Measurements from ENCODE around the gene CHST3. TPM values are rescaled to one million over a fixed set of nuclear protein-coding genes. Genes with fewer than 3 reads are reported as not detected.

The CHST3 gene
- total RNA-seq, 1 experiment from 2014 or later = 44.6 TPM

- CTCF ChIA-PET = interaction anchor here (1.0 to 1.3 kb wide), 2 partner anchors 19 to 74 kb away, joined by 3 to 4 read pairs; no protein-coding TSS in a partner anchor
- ATAC-seq = peak; percentile 32
- TF ChIP-seq CTCF (IDR thresholded peaks at IDR 0.05) = no peak
- TF ChIP-seq SIN3A (IDR thresholded peaks at IDR 0.05; ENCODE audit: borderline replicate concordance, insufficient read depth, low read depth, low read length) = no peak
- no peak for TF ChIP-seq POLR2AphosphoS5 (IDR thresholded peaks at IDR 0.05; ENCODE audit: low read depth, low read length)
- TF ChIP-seq TCF7L2 (IDR thresholded peaks at IDR 0.05; ENCODE audit: low read depth, low read length) = no peak
- TF ChIP-seq, protein P1, sequence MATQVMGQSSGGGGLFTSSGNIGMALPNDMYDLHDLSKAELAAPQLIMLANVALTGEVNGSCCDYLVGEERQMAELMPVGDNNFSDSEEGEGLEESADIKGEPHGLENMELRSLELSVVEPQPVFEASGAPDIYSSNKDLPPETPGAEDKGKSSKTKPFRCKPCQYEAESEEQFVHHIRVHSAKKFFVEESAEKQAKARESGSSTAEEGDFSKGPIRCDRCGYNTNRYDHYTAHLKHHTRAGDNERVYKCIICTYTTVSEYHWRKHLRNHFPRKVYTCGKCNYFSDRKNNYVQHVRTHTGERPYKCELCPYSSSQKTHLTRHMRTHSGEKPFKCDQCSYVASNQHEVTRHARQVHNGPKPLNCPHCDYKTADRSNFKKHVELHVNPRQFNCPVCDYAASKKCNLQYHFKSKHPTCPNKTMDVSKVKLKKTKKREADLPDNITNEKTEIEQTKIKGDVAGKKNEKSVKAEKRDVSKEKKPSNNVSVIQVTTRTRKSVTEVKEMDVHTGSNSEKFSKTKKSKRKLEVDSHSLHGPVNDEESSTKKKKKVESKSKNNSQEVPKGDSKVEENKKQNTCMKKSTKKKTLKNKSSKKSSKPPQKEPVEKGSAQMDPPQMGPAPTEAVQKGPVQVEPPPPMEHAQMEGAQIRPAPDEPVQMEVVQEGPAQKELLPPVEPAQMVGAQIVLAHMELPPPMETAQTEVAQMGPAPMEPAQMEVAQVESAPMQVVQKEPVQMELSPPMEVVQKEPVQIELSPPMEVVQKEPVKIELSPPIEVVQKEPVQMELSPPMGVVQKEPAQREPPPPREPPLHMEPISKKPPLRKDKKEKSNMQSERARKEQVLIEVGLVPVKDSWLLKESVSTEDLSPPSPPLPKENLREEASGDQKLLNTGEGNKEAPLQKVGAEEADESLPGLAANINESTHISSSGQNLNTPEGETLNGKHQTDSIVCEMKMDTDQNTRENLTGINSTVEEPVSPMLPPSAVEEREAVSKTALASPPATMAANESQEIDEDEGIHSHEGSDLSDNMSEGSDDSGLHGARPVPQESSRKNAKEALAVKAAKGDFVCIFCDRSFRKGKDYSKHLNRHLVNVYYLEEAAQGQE (IDR thresholded peaks at IDR 0.05; ENCODE audit: insufficient read depth in 1 of 2, low read depth in 2 of 2, low read length in 1 of 2) = no peak
Measured at GRCh38 chr10:71974489-71975021, 10.4 kb downstream of the CHST3 start.

DNA sequence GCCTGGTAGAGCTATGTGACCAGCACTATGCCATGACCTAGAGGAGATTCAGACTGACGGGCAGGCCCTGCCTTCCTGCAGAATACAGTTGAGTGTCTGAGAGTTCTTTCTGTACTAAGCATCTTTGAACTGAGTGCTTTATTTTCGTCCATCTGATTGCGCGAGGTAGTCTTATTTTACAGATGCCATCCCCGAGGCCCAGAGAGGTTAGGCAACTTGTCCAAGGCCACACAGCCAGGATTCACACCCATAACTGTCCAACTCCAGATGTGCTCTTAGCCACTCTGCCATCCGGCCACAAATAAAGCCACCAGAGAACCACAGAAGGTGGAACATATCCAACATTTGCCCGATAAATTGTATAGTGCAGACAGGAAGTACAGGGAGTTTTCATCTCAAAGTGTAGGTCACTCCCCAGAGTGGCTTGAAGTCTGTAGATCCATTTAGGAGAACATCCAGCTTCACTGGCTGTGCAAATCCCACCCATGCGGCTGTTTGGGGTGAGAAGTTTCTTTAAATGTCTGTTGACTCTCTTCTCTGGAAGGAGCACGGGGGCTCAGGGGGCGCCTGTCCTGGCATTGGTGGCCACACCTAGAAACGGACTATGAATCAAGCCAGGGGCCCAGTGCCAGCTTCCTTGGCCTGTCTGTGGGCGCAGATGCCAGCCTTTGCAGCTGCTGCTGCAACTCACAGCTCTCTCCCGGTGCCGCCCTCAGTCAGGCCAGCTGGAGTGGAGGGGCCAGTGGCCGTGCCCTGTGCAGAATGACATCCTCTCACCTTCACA is 11.1 kb downstream of the CHST3 start:
- peak; percentile 53 for ATAC-seq
- in situ Hi-C loops (cut with HindIII; ENCODE audit: low pct_unique_long_range_greater_than_20kb, low sequenced_read_pairs) (no loop called here), intact Hi-C loops (cut with micrococcal nuclease; ENCODE audit: unreplicated experiment) (loop anchor here (5.0 kb wide), 1 partner anchor 72 kb away; no protein-coding TSS in a partner anchor)
- Histone ChIP-seq H3K27ac (ENCODE audit: low read length) (peak overlapping the region; percentile 79), H3K4me1 (ENCODE audit: control insufficient read depth, insufficient read depth, low read length) (peaks cover 96% of the 10 kb centered on the region), H3K27me3 (ENCODE audit: control insufficient read depth, insufficient read depth, low read length) (no peaks in the 10 kb centered on the region), H3K36me3 (ENCODE audit: control insufficient read depth, insufficient read depth, low read length) (no peaks in the 10 kb centered on the region), H3K4me3 (ENCODE audit: low read depth in 2 of 2, low read length in 2 of 2) (peak overlapping the region in 1 of 2 experiments; percentile 28; a peak in 2 of 4 replicates), H3K9me3 (ENCODE audit: control insufficient read depth, insufficient read depth, low read depth, low read length) (no peaks in the 10 kb centered on the region)
- ChIA-PET POLR2A (interaction anchor here (0.6 to 0.7 kb wide), 3 partner anchors 17 to 277 kb away, joined by 3 to 4 read pairs (median 3); no protein-coding TSS in a partner anchor), CTCF (interaction anchor here (0.7 to 1.3 kb wide), 2 partner anchors 19 to 104 kb away, joined by 3 read pairs; no protein-coding TSS in a partner anchor)
- no peak for TF ChIP-seq CTCF (IDR thresholded peaks at IDR 0.05)
- TF ChIP-seq POLR2AphosphoS5 (IDR thresholded peaks at IDR 0.05; ENCODE audit: low read depth, low read length) = no peak
- TF ChIP-seq, protein P1 (IDR thresholded peaks at IDR 0.05; ENCODE audit: insufficient read depth in 1 of 2, low read depth in 2 of 2, low read length in 1 of 2) = no peak
- TF ChIP-seq SIN3A (IDR thresholded peaks at IDR 0.05; ENCODE audit: borderline replicate concordance, insufficient read depth, low read depth, low read length) = no peak
- BruUV-seq (replicated peaks) = no TSS peak
- no peak for DNase-seq (ENCODE audit: low read depth, low spot score)

More at GRCh38 chr10:71974489-71975021, 10.4 kb downstream of the CHST3 start:
- Histone ChIP-seq H3K4me3 (ENCODE audit: low read depth in 2 of 2, low read length in 2 of 2) (no peak overlapping the region), H3K27me3 (ENCODE audit: control insufficient read depth, insufficient read depth, low read length) (no peaks in the 10 kb centered on the region), H3K36me3 (ENCODE audit: control insufficient read depth, insufficient read depth, low read length) (no peaks in the 10 kb centered on the region), H3K4me1 (ENCODE audit: control insufficient read depth, insufficient read depth, low read length) (peaks cover 96% of the 10 kb centered on the region), H3K27ac (ENCODE audit: low read length) (peak overlapping the region; percentile 79), H3K9me3 (ENCODE audit: control insufficient read depth, insufficient read depth, low read depth, low read length) (no peaks in the 10 kb centered on the region)
- peak; percentile 45 for DNase-seq (ENCODE audit: low read depth, low spot score)
- intact Hi-C loops (cut with micrococcal nuclease; ENCODE audit: unreplicated experiment) (loop anchor here (5.0 kb wide), 3 partner anchors 57 to 77 kb away; no protein-coding TSS in a partner anchor), in situ Hi-C loops (cut with HindIII; ENCODE audit: low pct_unique_long_range_greater_than_20kb, low sequenced_read_pairs) (loop anchor here (25.0 kb wide), 1 partner anchor 338 kb away; no protein-coding TSS in a partner anchor)
- BruUV-seq (replicated peaks) = no TSS peak
- POLR2A ChIA-PET = interaction anchor here (0.6 to 0.7 kb wide), 3 partner anchors 16 to 276 kb away, joined by 3 to 4 read pairs (median 3); no protein-coding TSS in a partner anchor

Measured in Panc1 (cell line).